ENCODE results near the gene TMC1.

Gene TMC1

DNA sequence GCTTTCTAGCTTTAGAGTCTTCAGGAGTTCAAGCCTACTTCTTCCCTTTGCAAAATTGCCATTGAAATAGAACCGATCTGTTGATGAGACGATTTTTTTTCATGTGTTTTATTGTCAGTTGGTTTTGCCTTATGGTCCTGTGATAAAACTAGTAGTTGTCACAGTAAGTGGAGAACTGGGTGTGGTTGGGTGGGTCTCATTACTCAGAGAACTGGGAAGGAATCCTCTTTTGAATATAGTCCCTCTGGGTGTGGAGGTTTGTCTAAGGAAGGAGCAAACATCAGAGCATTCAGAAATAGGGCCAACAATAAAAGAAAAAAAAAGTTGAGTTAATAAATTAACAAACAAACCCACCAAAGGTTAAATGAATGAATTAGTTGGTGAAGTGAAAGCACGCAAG, 362.5 kb downstream of the TMC1 start:
- Histone ChIP-seq H3K36me3 (ENCODE audit: control insufficient read depth in 1 of 2, insufficient read depth in 2 of 2, low read length in 2 of 2) (no peaks in the 10 kb centered on the region), H3K4ac (ENCODE audit: low read depth, low read length) (no peak overlapping the region), H3K4me2 (ENCODE audit: low read length) (no peak overlapping the region), H2BK120ac (ENCODE audit: insufficient read depth, low read length, poor library complexity) (no peak overlapping the region), H4K8ac (ENCODE audit: low read depth, low read length) (no peak overlapping the region), H3K23ac (ENCODE audit: low read length) (no peak overlapping the region), H2BK12ac (ENCODE audit: low read length) (no peak overlapping the region), H2AFZ (ENCODE audit: insufficient read depth, low read length, poor library complexity) (no peak overlapping the region), H3K4me1 (ENCODE audit: control insufficient read depth in 1 of 2, insufficient read depth in 2 of 2, low read length in 2 of 2) (no peaks in the 10 kb centered on the region), H2AK5ac (ENCODE audit: low read length) (no peak overlapping the region), H3K9ac (ENCODE audit: low read length) (no peak overlapping the region), H4K91ac (ENCODE audit: low read depth, low read length) (no peak overlapping the region), H3K79me2 (ENCODE audit: control insufficient read depth, insufficient read depth, low read length, poor library complexity) (no peaks in the 10 kb centered on the region), H3K27me3 (ENCODE audit: insufficient read depth, low read length) (no peaks in the 10 kb centered on the region), H3K79me1 (ENCODE audit: low read length) (no peaks in the 10 kb centered on the region), H3K4me3 (ENCODE audit: low read depth, low read length) (no peak overlapping the region), H3K27ac (ENCODE audit: low read depth, low read length) (no peak overlapping the region), H3K14ac (ENCODE audit: low read length) (no peak overlapping the region), H2BK5ac (ENCODE audit: low read depth, low read length, poor library complexity) (no peak overlapping the region), H3K9me3 (ENCODE audit: insufficient read depth, low read depth, low read length) (no peaks in the 10 kb centered on the region), H4K12ac (ENCODE audit: low read depth, low read length) (no peak overlapping the region), H3K18ac (ENCODE audit: low read length) (no peak overlapping the region)
- no CpG with 5 or more reads among the region's 3 CpGs for WGBS (ENCODE audit: extremely low coverage, insufficient coverage, insufficient read length)
- DNase-seq = no peak

DNA sequence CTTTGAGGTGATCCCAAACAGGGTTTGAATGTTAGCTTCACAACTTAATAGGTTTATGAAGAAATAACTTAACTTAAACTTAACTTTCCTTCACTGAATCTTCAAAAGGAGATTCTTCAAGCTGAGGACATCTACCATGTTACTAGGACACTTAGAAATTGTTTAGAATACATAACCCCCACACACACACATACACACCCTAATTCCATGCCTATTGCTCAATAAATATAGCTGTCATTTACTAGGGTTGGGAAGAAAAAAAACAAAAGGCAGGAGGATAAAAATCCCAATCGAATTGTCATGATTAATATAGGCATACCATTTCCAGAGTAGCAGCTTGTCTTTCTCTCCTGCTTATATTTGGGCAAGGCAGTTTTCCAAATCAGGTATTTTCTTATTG, 363.1 kb downstream of the TMC1 start:
- Histone ChIP-seq H2BK5ac (ENCODE audit: low read depth, low read length, poor library complexity) (no peak overlapping the region), H3K27me3 (ENCODE audit: insufficient read depth, low read length) (no peaks in the 10 kb centered on the region), H4K12ac (ENCODE audit: low read depth, low read length) (no peak overlapping the region), H3K9me3 (ENCODE audit: insufficient read depth, low read depth, low read length) (no peaks in the 10 kb centered on the region), H4K8ac (ENCODE audit: low read depth, low read length) (no peak overlapping the region), H3K79me2 (ENCODE audit: control insufficient read depth, insufficient read depth, low read length, poor library complexity) (no peaks in the 10 kb centered on the region), H2AFZ (ENCODE audit: insufficient read depth, low read length, poor library complexity) (no peak overlapping the region), H3K79me1 (ENCODE audit: low read length) (no peaks in the 10 kb centered on the region), H3K4me1 (ENCODE audit: control insufficient read depth in 1 of 2, insufficient read depth in 2 of 2, low read length in 2 of 2) (no peaks in the 10 kb centered on the region), H3K18ac (ENCODE audit: low read length) (no peak overlapping the region), H3K27ac (ENCODE audit: low read depth, low read length) (no peak overlapping the region), H3K9ac (ENCODE audit: low read length) (no peak overlapping the region), H3K4me3 (ENCODE audit: low read depth, low read length) (no peak overlapping the region), H2BK120ac (ENCODE audit: insufficient read depth, low read length, poor library complexity) (no peak overlapping the region), H2AK5ac (ENCODE audit: low read length) (no peak overlapping the region), H3K4ac (ENCODE audit: low read depth, low read length) (no peak overlapping the region), H4K91ac (ENCODE audit: low read depth, low read length) (no peak overlapping the region), H3K23ac (ENCODE audit: low read length) (no peak overlapping the region), H3K36me3 (ENCODE audit: control insufficient read depth in 1 of 2, insufficient read depth in 2 of 2, low read length in 2 of 2) (no peaks in the 10 kb centered on the region), H3K4me2 (ENCODE audit: low read length) (no peak overlapping the region), H3K14ac (ENCODE audit: low read length) (no peak overlapping the region), H2BK12ac (ENCODE audit: low read length) (no peak overlapping the region)
- whole genome bisulfite sequencing (ENCODE audit: extremely low coverage, insufficient coverage, insufficient read length) = no CpG with 5 or more reads among the region's 1 CpG
- no peak for DNase-seq

Data from trophoblast cell (in vitro differentiated cells and primary cell).